ENCODE measurements around the gene MPZ.
"Not testable (repeated sequence)": the region's sequence is repeated elsewhere in the genome, so short reads cannot be mapped to it uniquely, and the experiment has no call there.

Gene MPZ

GRCh38 chr1:161335796-161336195 is 26.0 kb upstream of the MPZ start:
- H3K27ac ChIP-seq: no peak overlapping the region
- TF ChIP-seq CTCF (conservative IDR thresholded peaks at IDR 0.05): no peak
- TF ChIP-seq ZFX (IDR thresholded peaks at IDR 0.05): no peak

- no peak for TF ChIP-seq ZFX (IDR thresholded peaks at IDR 0.05)
- TF ChIP-seq CTCF (conservative IDR thresholded peaks at IDR 0.05): no peak
- H3K27ac ChIP-seq: no peak overlapping the region
Observed at GRCh38 chr1:161333166-161333565, 23.4 kb upstream of the MPZ start.

GRCh38 chr1:161330346-161330745 is 20.6 kb upstream of the MPZ start:
- no peak for TF ChIP-seq CTCF (conservative IDR thresholded peaks at IDR 0.05)
- TF ChIP-seq ZFX (IDR thresholded peaks at IDR 0.05): no peak
- H3K27ac ChIP-seq: no peak overlapping the region

- no peak overlapping the region for H3K27ac ChIP-seq
- TF ChIP-seq CTCF (conservative IDR thresholded peaks at IDR 0.05) (no peak), ZFX (IDR thresholded peaks at IDR 0.05) (no peak)
Observed at GRCh38 chr1:161324020-161324419, 14.3 kb upstream of the MPZ start.

- not testable (repeated sequence) for H3K27ac ChIP-seq
Observed at GRCh38 chr1:161315841-161316674, 6.3 kb upstream of the MPZ start.

- TF ChIP-seq ZFX (IDR thresholded peaks at IDR 0.05): peak; percentile 25; the same call in 1 of the 2 replicates
- TF ChIP-seq CTCF (conservative IDR thresholded peaks at IDR 0.05): no peak; the same call in 1 of the 2 replicates
Observed at GRCh38 chr1:161314201-161314981, 4.6 kb upstream of the MPZ start, which contains the start of gene SDHC. SDHC (plus strand) TSS chr1:161314381; CDS start chr1:161314406, 25 bp downstream.

GRCh38 chr1:161313554-161314200 is 3.9 kb upstream of the MPZ start:
- TF ChIP-seq CTCF (conservative IDR thresholded peaks at IDR 0.05) (no peak), ZFX (IDR thresholded peaks at IDR 0.05) (no peak)
- peak overlapping the region; percentile 85 for H3K27ac ChIP-seq

More at GRCh38 chr1:161314201-161314981, 4.6 kb upstream of the MPZ start, which contains the start of gene SDHC:
- H3K27ac ChIP-seq: peak within 1 kb of the TSS; percentile 85
